ENCODE data around the gene IPMK. TPM values are rescaled to one million over a fixed set of nuclear protein-coding genes. Genes with fewer than 3 reads are reported as not detected.
A peak's percentile ranks its signal among the peaks of the same experiment; 100 is the strongest.
"Not testable (repeated sequence)": the region's sequence is repeated elsewhere in the genome, so short reads cannot be mapped to it uniquely, and the experiment has no call there.

Gene IPMK
- total RNA-seq, 2 experiments from 2014 or later, result 6.7 to 7.0 TPM

- H3K36me3 Mint-ChIP-seq, result peaks cover 49% of the 10 kb centered on the region
- no peaks in the 10 kb centered on the region for H3K27me3 Mint-ChIP-seq
- POLR2A ChIA-PET, result no interaction called here
- H3K9me3 Mint-ChIP-seq, result peaks cover 2% of the 10 kb centered on the region
- no peak overlapping the region for H3K27ac Mint-ChIP-seq
- DNase-seq, result no peak
- H3K4me3 Mint-ChIP-seq, result no peak overlapping the region
- ATAC-seq (ENCODE audit: low read depth), result no peak
- H3K4me1 Mint-ChIP-seq, result peaks cover 12% of the 10 kb centered on the region
Observed at GRCh38 chr10:58237014-58237834, 30.5 kb downstream of the IPMK start.

GRCh38 chr10:58229856-58230255 is 37.8 kb downstream of the IPMK start:
- peaks cover 52% of the 10 kb centered on the region for H3K36me3 Mint-ChIP-seq
- POLR2A ChIA-PET; DNase-seq; H3K27me3 Mint-ChIP-seq; ATAC-seq (ENCODE audit: low read depth); H3K27ac Mint-ChIP-seq; H3K4me3 Mint-ChIP-seq; H3K4me1 Mint-ChIP-seq; H3K9me3 Mint-ChIP-seq: not testable (repeated sequence)

GRCh38 chr10:58225654-58226053 is 42.0 kb downstream of the IPMK start:
- DNase-seq (no peak), ATAC-seq (ENCODE audit: low read depth) (no peak)
- H3K4me3 Mint-ChIP-seq, result no peak overlapping the region
- POLR2A ChIA-PET, result no interaction called here
- H3K9me3 Mint-ChIP-seq, result no peaks in the 10 kb centered on the region
- H3K36me3 Mint-ChIP-seq, result peaks cover 23% of the 10 kb centered on the region
- no peak overlapping the region for H3K27ac Mint-ChIP-seq
- H3K4me1 Mint-ChIP-seq, result peaks cover 1% of the 10 kb centered on the region
- no peaks in the 10 kb centered on the region for H3K27me3 Mint-ChIP-seq

GRCh38 chr10:58220769-58221451 is 46.8 kb downstream of the IPMK start:
- Mint-ChIP-seq H3K27me3 (no peaks in the 10 kb centered on the region), H3K4me1 (peaks cover 1% of the 10 kb centered on the region), H3K9me3 (no peaks in the 10 kb centered on the region), H3K27ac (no peak overlapping the region), H3K36me3 (peaks cover 20% of the 10 kb centered on the region), H3K4me3 (no peak overlapping the region)
- POLR2A ChIA-PET, result no interaction called here
- DNase-seq (no peak), ATAC-seq (ENCODE audit: low read depth) (no peak)

GRCh38 chr10:58219875-58220274 is 47.8 kb downstream of the IPMK start:
- Mint-ChIP-seq H3K27ac (no peak overlapping the region), H3K27me3 (no peaks in the 10 kb centered on the region), H3K36me3 (peaks cover 19% of the 10 kb centered on the region), H3K4me1 (peaks cover 4% of the 10 kb centered on the region), H3K9me3 (no peaks in the 10 kb centered on the region), H3K4me3 (no peak overlapping the region)
- DNase-seq (no peak), ATAC-seq (ENCODE audit: low read depth) (no peak)
- POLR2A ChIA-PET, result no interaction called here

GRCh38 chr10:58217612-58218011 is 50.1 kb downstream of the IPMK start:
- DNase-seq, result no peak

GRCh38 chr10:58212622-58213021 is 55.1 kb downstream of the IPMK start:
- peaks cover 36% of the 10 kb centered on the region for H3K36me3 Mint-ChIP-seq
- no peaks in the 10 kb centered on the region for H3K27me3 Mint-ChIP-seq
- no peak overlapping the region for H3K4me3 Mint-ChIP-seq
- ATAC-seq (ENCODE audit: low read depth) (no peak), DNase-seq (no peak)
- H3K4me1 Mint-ChIP-seq, result peaks cover 15% of the 10 kb centered on the region
- no peak overlapping the region for H3K27ac Mint-ChIP-seq
- POLR2A ChIA-PET, result interaction anchor here (0.9 kb wide), 1 partner anchor 56 kb away, joined by 3 read pairs; the partner anchor contains the start of gene CISD1
- H3K9me3 Mint-ChIP-seq, result no peaks in the 10 kb centered on the region

More at GRCh38 chr10:58217612-58218011, 50.1 kb downstream of the IPMK start:
- Mint-ChIP-seq H3K27me3 (no peaks in the 10 kb centered on the region), H3K9me3 (no peaks in the 10 kb centered on the region), H3K4me3 (no peak overlapping the region), H3K36me3 (peaks cover 27% of the 10 kb centered on the region), H3K4me1 (peaks cover 10% of the 10 kb centered on the region), H3K27ac (no peak overlapping the region)
- POLR2A ChIA-PET, result no interaction called here
- no peak for ATAC-seq (ENCODE audit: low read depth)

GRCh38 chr10:58210160-58210559 is 57.5 kb downstream of the IPMK start:
- POLR2A ChIA-PET, result no interaction called here
- ATAC-seq (ENCODE audit: low read depth) (no peak), DNase-seq (no peak)
- Mint-ChIP-seq H3K27me3 (no peaks in the 10 kb centered on the region), H3K9me3 (no peaks in the 10 kb centered on the region), H3K4me3 (no peak overlapping the region), H3K27ac (no peak overlapping the region), H3K36me3 (peaks cover 40% of the 10 kb centered on the region), H3K4me1 (peaks cover 15% of the 10 kb centered on the region)

GRCh38 chr10:58209669-58210068 is 58.0 kb downstream of the IPMK start:
- no peak for DNase-seq
- no peaks in the 10 kb centered on the region for H3K9me3 Mint-ChIP-seq
- H3K27me3 Mint-ChIP-seq, result no peaks in the 10 kb centered on the region
- peaks cover 36% of the 10 kb centered on the region for H3K36me3 Mint-ChIP-seq
- H3K4me1 Mint-ChIP-seq, result peaks cover 10% of the 10 kb centered on the region
- ATAC-seq (ENCODE audit: low read depth), result no peak
- POLR2A ChIA-PET, result no interaction called here
- no peak overlapping the region for H3K4me3 Mint-ChIP-seq
- H3K27ac Mint-ChIP-seq, result no peak overlapping the region

- Mint-ChIP-seq H3K27ac (no peak overlapping the region), H3K27me3 (no peaks in the 10 kb centered on the region), H3K4me1 (peaks cover 16% of the 10 kb centered on the region), H3K4me3 (no peak overlapping the region), H3K9me3 (no peaks in the 10 kb centered on the region), H3K36me3 (peaks cover 26% of the 10 kb centered on the region)
- ATAC-seq (ENCODE audit: low read depth) (no peak), DNase-seq (no peak)
- POLR2A ChIA-PET, result no interaction called here
Observed at GRCh38 chr10:58206251-58206650, 61.4 kb downstream of the IPMK start.

- Mint-ChIP-seq H3K27ac (peak overlapping the region; percentile 25), H3K4me3 (no peak overlapping the region), H3K36me3 (peaks cover 9% of the 10 kb centered on the region), H3K4me1 (peaks cover 18% of the 10 kb centered on the region), H3K27me3 (no peaks in the 10 kb centered on the region), H3K9me3 (no peaks in the 10 kb centered on the region)
- peak; percentile 71 for ATAC-seq (ENCODE audit: low read depth)
- POLR2A ChIA-PET, result interaction anchor here (1.3 kb wide), 1 partner anchor 67 kb away, joined by 5 read pairs; the partner anchor contains the start of gene CISD1
- no peak for DNase-seq
Observed at GRCh38 chr10:58201704-58202103, 66.0 kb downstream of the IPMK start.

- POLR2A ChIA-PET, result no interaction called here
- no peaks in the 10 kb centered on the region for H3K36me3 Mint-ChIP-seq
- ATAC-seq (ENCODE audit: low read depth) (no peak), DNase-seq (no peak)
- no peak overlapping the region for H3K4me3 Mint-ChIP-seq
- no peak overlapping the region for H3K27ac Mint-ChIP-seq
- peaks cover 16% of the 10 kb centered on the region for H3K27me3 Mint-ChIP-seq
- no peaks in the 10 kb centered on the region for H3K9me3 Mint-ChIP-seq
- no peaks in the 10 kb centered on the region for H3K4me1 Mint-ChIP-seq
Observed at GRCh38 chr10:58189269-58189668, 78.4 kb downstream of the IPMK start.

GRCh38 chr10:58184120-58184670 is 83.5 kb downstream of the IPMK start:
- peaks cover 16% of the 10 kb centered on the region for H3K27me3 Mint-ChIP-seq
- H3K9me3 Mint-ChIP-seq, result no peaks in the 10 kb centered on the region
- no peak overlapping the region for H3K27ac Mint-ChIP-seq
- no peak overlapping the region for H3K4me3 Mint-ChIP-seq
- H3K4me1 Mint-ChIP-seq, result peaks cover 2% of the 10 kb centered on the region
- POLR2A ChIA-PET, result no interaction called here
- DNase-seq (no peak), ATAC-seq (ENCODE audit: low read depth) (no peak)
- H3K36me3 Mint-ChIP-seq, result no peaks in the 10 kb centered on the region

- H3K9me3 Mint-ChIP-seq, result no peaks in the 10 kb centered on the region
- peaks cover 4% of the 10 kb centered on the region for H3K27me3 Mint-ChIP-seq
- H3K27ac Mint-ChIP-seq, result no peak overlapping the region
- H3K36me3 Mint-ChIP-seq, result no peaks in the 10 kb centered on the region
- peaks cover 2% of the 10 kb centered on the region for H3K4me1 Mint-ChIP-seq
- no peak overlapping the region for H3K4me3 Mint-ChIP-seq
- POLR2A ChIA-PET, result no interaction called here
- ATAC-seq (ENCODE audit: low read depth), result no peak
- DNase-seq, result no peak
Observed at GRCh38 chr10:58180666-58181065, 87.0 kb downstream of the IPMK start.

All from activated naive CD8-positive, alpha-beta T cell treated with anti-CD3 and anti-CD28 coated beads, Interleukin-2, amount 10 ng/mL, durations not matched to agents 7 days and 5 days (primary cell).